ENCODE measurements around the gene NCAM2.

GRCh38 chr21:21301013-21301412 is 302.8 kb downstream of the NCAM2 start:
- no peak for TF ChIP-seq CTCF (IDR thresholded peaks at IDR 0.05)
- no peak for TF ChIP-seq EZH2phosphoT487 (IDR thresholded peaks at IDR 0.05)

Data from neural progenitor cell (in vitro differentiated cells).